GM12891 (cell line): Measurements from ENCODE around the gene DYDC1.

ENCODE experiments used
- PAX5 ChIP-seq: IDR thresholded peaks from 2 replicates; pipeline ENCODE4 v1.6.1; 2011; ENCODE audit warnings: low read length, moderate library complexity, mild to moderate bottlenecking; ENCODE audit not compliant: insufficient read depth, severe bottlenecking
- POLR2A ChIP-seq: IDR thresholded peaks from 2 replicates; pipeline ENCODE4 v1.6.1; 2011; ENCODE audit warnings: low read depth, low read length, control low read depth
- POLR2AphosphoS5 ChIP-seq: IDR thresholded peaks from 2 replicates; pipeline ENCODE4 v1.6.1; 2011; ENCODE audit warnings: low read depth, low read length, control low read depth
- POU2F2 ChIP-seq: IDR thresholded peaks from 2 replicates; pipeline ENCODE4 v1.6.1; 2011; ENCODE audit warnings: low read depth, mild to moderate bottlenecking, control low read depth, low read length, moderate library complexity
- SPI1 ChIP-seq: IDR thresholded peaks from 2 replicates; pipeline ENCODE4 v1.6.1; 2011; ENCODE audit warnings: low read depth, low read length, control low read depth
- TAF1 ChIP-seq: IDR thresholded peaks from 2 replicates; pipeline ENCODE4 v1.6.1; 2011; ENCODE audit warnings: low read depth, low read length, control low read depth

- no peak for TF ChIP-seq TAF1
- no peak for TF ChIP-seq POLR2A
- no peak for TF ChIP-seq POLR2AphosphoS5
- TF ChIP-seq PAX5, result no peak
- TF ChIP-seq SPI1, result no peak
- no peak for TF ChIP-seq POU2F2
These were observed 35.7 kb upstream of the DYDC1 start for GRCh38 chr10:80392250-80392649.
